Naive thymus-derived CD4-positive, alpha-beta T cell (primary cell): Measurements from ENCODE around the gene MBIP. TPM values are rescaled to one million over a fixed set of nuclear protein-coding genes. Genes with fewer than 3 reads are reported as not detected.

Source experiments
- ATAC-seq: fragments of 150-1000 bp; cut with Tn5 transposase; 2 replicates; pipeline ENCODE4 v1.10.0; 2021; ENCODE audit warnings: mild to moderate bottlenecking, moderate library complexity
- CTCF ChIA-PET: fragments of 350-600 bp; sonication (Branson Sonifier 250); formaldehyde crosslinking; loops from one replicate; lab custom pipeline; 2021; ENCODE audit warnings: antibody characterized with exemption; lab: Charles Lee
- POLR2A ChIA-PET: fragments of 350-600 bp; sonication (Branson Sonifier 250); formaldehyde crosslinking; loops from one replicate; lab custom pipeline; 2021; ENCODE audit warnings: antibody characterized with exemption, inconsistent platforms; lab: Charles Lee
- DNase-seq, 9 donors: peaks; one replicate each; pipeline versions ENCODE4 v3.0.0 to v3.0.0-alpha.2; 2020 to 2022; ENCODE audit warnings: mixed read lengths in 1 of 9
- H3K27ac ChIP-seq: one replicate; pipeline ENCODE4 v1.7.0; 2013; ENCODE audit warnings: mild to moderate bottlenecking, low read depth, low read length, moderate library complexity
- H3K27me3 ChIP-seq, 2 donors: one replicate each; pipeline ENCODE4 v1.7.0; 2013; ENCODE audit warnings: low read length in 2 of 2, mild to moderate bottlenecking in 2 of 2, moderate library complexity in 2 of 2; ENCODE audit not compliant: control insufficient read depth in 2 of 2, insufficient read depth in 2 of 2
- H3K36me3 ChIP-seq, 3 experiments: 1 replicate in 2 of 3; 2 replicates in 1 of 3; pipeline ENCODE4 v1.7.0; 2013; ENCODE audit warnings: low read length in 3 of 3, mild to moderate bottlenecking in 3 of 3, moderate library complexity in 1 of 3; ENCODE audit not compliant: insufficient read depth in 3 of 3, control insufficient read depth in 2 of 3
- H3K4me1 ChIP-seq, 2 donors: one replicate each; pipeline ENCODE4 v1.7.0; 2013; ENCODE audit warnings: low read length in 2 of 2, mild to moderate bottlenecking in 2 of 2, moderate library complexity in 1 of 2; ENCODE audit not compliant: control insufficient read depth in 2 of 2, insufficient read depth in 2 of 2
- H3K4me3 ChIP-seq: 2 replicates; pipeline ENCODE4 v1.7.0; 2013; ENCODE audit warnings: mild to moderate bottlenecking, low read length
- H3K9me3 ChIP-seq, 3 experiments: 1 replicate in 2 of 3; 2 replicates in 1 of 3; pipeline ENCODE4 v1.7.0; 2013; ENCODE audit warnings: low read length in 3 of 3; ENCODE audit not compliant: control insufficient read depth in 2 of 3
- H3K27ac Mint-ChIP-seq, 9 donors: one replicate each; pipeline ENCODE4 v1.8.0; 2020 to 2022; ENCODE audit warnings: mixed read lengths in 9 of 9, mild to moderate bottlenecking in 8 of 9, moderate library complexity in 5 of 9, inconsistent platforms in 2 of 9
- H3K27me3 Mint-ChIP-seq, 5 donors: one replicate each; pipeline ENCODE4 v1.8.0; 2021 to 2022; ENCODE audit warnings: mixed read lengths in 5 of 5, mild to moderate bottlenecking in 1 of 5
- H3K36me3 Mint-ChIP-seq, 5 donors: one replicate each; pipeline ENCODE4 v1.8.0; 2020 to 2022; ENCODE audit warnings: mixed read lengths in 5 of 5, mild to moderate bottlenecking in 3 of 5, inconsistent platforms in 1 of 5
- H3K4me1 Mint-ChIP-seq, 7 donors: one replicate each; pipeline ENCODE4 v1.8.0; 2020 to 2022; ENCODE audit warnings: mixed read lengths in 7 of 7, mild to moderate bottlenecking in 3 of 7, inconsistent platforms in 1 of 7
- H3K4me3 Mint-ChIP-seq, 10 donors: one replicate each; pipeline ENCODE4 v1.8.0; 2020 to 2022; ENCODE audit warnings: mild to moderate bottlenecking in 10 of 10, mixed read lengths in 10 of 10, moderate library complexity in 6 of 10, inconsistent platforms in 2 of 10
- H3K9me3 Mint-ChIP-seq, 11 donors: one replicate each; pipeline ENCODE4 v1.8.0; 2020 to 2022; ENCODE audit warnings: mixed read lengths in 11 of 11, mild to moderate bottlenecking in 4 of 11, inconsistent platforms in 1 of 11, moderate library complexity in 1 of 11
- intact Hi-C, 2 donors: fragments of 100-400 bp; cut with micrococcal nuclease; formaldehyde crosslinking; loops; one replicate each; pipeline ENCODE4 v1.15.1; 2023
- polyA plus RNA-seq, 2 donors: library from polyadenylated mRNA; unstranded; fragments of 300-500 nt; fragmentation: Illumina TruSeq; gene quantifications; one replicate each; pipeline ENCODE4 v1.2.3, GENCODE V29; 2021
- total RNA-seq, 6 experiments: library from RNA in 5 of 6; stranded (reverse) in 5 of 6; gene quantifications; 1 replicate in 5 of 6; 2 replicates in 1 of 6; pipeline ENCODE4 v1.2.3 and lab custom pipeline; 2021 to 2026

MBIP gene
- total and polyA plus RNA-seq, 7 experiments from 2014 or later = 22.5 to 42.7 (median 24.7) TPM

DNA sequence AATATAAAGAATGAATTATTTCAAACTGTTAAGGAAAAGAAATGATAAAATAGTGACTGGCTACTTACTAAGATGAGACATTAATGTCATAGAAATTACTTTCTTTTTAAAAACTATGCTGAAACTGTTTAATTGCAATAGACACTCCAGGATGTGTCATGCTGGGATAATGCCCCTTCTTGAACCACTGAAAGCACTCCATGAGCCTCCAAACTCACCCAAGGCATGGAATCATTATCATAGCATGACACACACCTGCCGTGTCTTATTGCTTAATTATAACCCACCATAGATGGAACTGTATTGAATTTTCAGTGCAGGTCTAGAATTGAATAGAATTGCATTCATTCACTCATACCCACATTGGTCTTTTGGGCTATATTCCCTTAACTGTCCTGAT, 4.3 kb downstream of the MBIP start:
- Histone ChIP-seq H3K27me3 (no peaks in the 10 kb centered on the region), H3K4me1 (peaks cover 3 to 9% of the 10 kb centered on the region in 2 donors), H3K27ac (no peak overlapping the region), H3K36me3 (peaks cover 0 to 14% (median 9%) of the 10 kb centered on the region in 3 experiments), H3K4me3 (no peak overlapping the region), H3K9me3 (no peaks in the 10 kb centered on the region)
- ATAC-seq = no peak
- intact Hi-C loops = loop anchor here in 1 of 2 donors (10.0 kb wide), 1 partner anchor 781 kb away; the partner anchor contains the start of gene INSM2
- Mint-ChIP-seq H3K27me3 (peaks cover 0 to 5% (median 0%) of the 10 kb centered on the region in 5 donors), H3K9me3 (peaks cover 0 to 4% (median 0%) of the 10 kb centered on the region in 11 donors), H3K36me3 (peaks cover 4 to 15% (median 8%) of the 10 kb centered on the region in 5 donors), H3K27ac (no peak overlapping the region), H3K4me1 (peaks cover 18 to 56% (median 52%) of the 10 kb centered on the region in 7 donors), H3K4me3 (no peak overlapping the region)
- DNase-seq = no peak
- ChIA-PET CTCF (no interaction called here), POLR2A (no interaction called here)

- ChIA-PET POLR2A (no interaction called here), CTCF (no interaction called here)
- H3K36me3 ChIP-seq = peaks cover 3 to 21% (median 13%) of the 10 kb centered on the region in 3 experiments
- H3K4me3 ChIP-seq = no peak overlapping the region
- Mint-ChIP-seq H3K9me3 (no peaks in the 10 kb centered on the region), H3K27ac (no peak overlapping the region), H3K36me3 (peaks cover 7 to 24% (median 16%) of the 10 kb centered on the region in 5 donors), H3K4me1 (peaks cover 14 to 50% (median 45%) of the 10 kb centered on the region in 7 donors), H3K4me3 (no peak overlapping the region), H3K27me3 (no peaks in the 10 kb centered on the region)
- ATAC-seq (no peak), DNase-seq (no peak)
- H3K9me3 ChIP-seq = no peaks in the 10 kb centered on the region
- intact Hi-C loops = loop anchor here in 1 of 2 donors (10.0 kb wide), 1 partner anchor 781 kb away; the partner anchor contains the start of gene INSM2
- peaks cover 0 to 9% of the 10 kb centered on the region in 2 donors for H3K4me1 ChIP-seq
- no peaks in the 10 kb centered on the region for H3K27me3 ChIP-seq
- H3K27ac ChIP-seq = no peak overlapping the region
These were observed 5.1 kb downstream of the MBIP start for GRCh38 chr14:36315159-36315853.

- H3K27me3 ChIP-seq = no peaks in the 10 kb centered on the region
- ChIA-PET POLR2A (no interaction called here), CTCF (no interaction called here)
- peaks cover 18 to 38% (median 28%) of the 10 kb centered on the region in 5 donors for H3K36me3 Mint-ChIP-seq
- H3K9me3 Mint-ChIP-seq = no peaks in the 10 kb centered on the region
- peaks cover 5 to 37% (median 35%) of the 10 kb centered on the region in 7 donors for H3K4me1 Mint-ChIP-seq
- peaks cover 5 to 30% (median 13%) of the 10 kb centered on the region in 3 experiments for H3K36me3 ChIP-seq
- no peak overlapping the region for H3K27ac ChIP-seq
- DNase-seq (no peak), ATAC-seq (no peak)
- no peak overlapping the region for H3K27ac Mint-ChIP-seq
- H3K9me3 ChIP-seq = no peaks in the 10 kb centered on the region
- intact Hi-C loops = loop anchor here in 1 of 2 donors (10.0 kb wide), 1 partner anchor 779 kb away; the partner anchor contains the start of gene INSM2
- no peak overlapping the region for H3K4me3 ChIP-seq
- H3K4me1 ChIP-seq = peaks cover 0 to 3% of the 10 kb centered on the region in 2 donors
- no peak overlapping the region for H3K4me3 Mint-ChIP-seq
- H3K27me3 Mint-ChIP-seq = no peaks in the 10 kb centered on the region
These were observed 6.5 kb downstream of the MBIP start for GRCh38 chr14:36313898-36314297.

DNA sequence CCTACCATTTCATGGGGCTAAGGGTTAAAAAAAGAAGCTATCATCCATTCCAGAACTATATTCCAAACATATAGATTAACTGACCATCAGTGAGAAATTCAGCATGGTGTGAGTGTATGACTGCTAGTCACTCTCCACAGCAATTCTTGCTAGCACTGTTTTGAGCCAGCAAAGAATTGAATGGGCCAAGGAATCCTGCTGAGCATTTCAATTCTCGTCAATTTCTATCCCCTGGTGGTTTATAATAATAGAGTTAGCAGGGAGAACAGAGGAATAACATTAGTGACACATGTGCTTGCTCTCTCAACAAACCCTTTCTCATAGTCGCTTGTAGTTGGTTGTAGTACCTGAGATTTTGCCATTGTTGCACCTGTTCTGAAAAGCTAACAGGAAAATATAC, 7.2 kb downstream of the MBIP start:
- no peaks in the 10 kb centered on the region for H3K27me3 ChIP-seq
- peaks cover 5 to 31% (median 28%) of the 10 kb centered on the region in 7 donors for H3K4me1 Mint-ChIP-seq
- CTCF ChIA-PET = no interaction called here
- POLR2A ChIA-PET = interaction anchor here (0.7 kb wide), 1 partner anchor 1782 kb away, joined by 3 read pairs; no protein-coding TSS in a partner anchor
- H3K4me3 Mint-ChIP-seq = no peak overlapping the region
- no peak overlapping the region for H3K27ac Mint-ChIP-seq
- no peak overlapping the region for H3K27ac ChIP-seq
- H3K9me3 Mint-ChIP-seq = no peaks in the 10 kb centered on the region
- peaks cover 19 to 45% (median 35%) of the 10 kb centered on the region in 5 donors for H3K36me3 Mint-ChIP-seq
- no peak for DNase-seq
- H3K4me3 ChIP-seq = no peak overlapping the region
- no peaks in the 10 kb centered on the region for H3K9me3 ChIP-seq
- no peaks in the 10 kb centered on the region for H3K27me3 Mint-ChIP-seq
- no peaks in the 10 kb centered on the region for H3K4me1 ChIP-seq
- peaks cover 5 to 34% (median 13%) of the 10 kb centered on the region in 3 experiments for H3K36me3 ChIP-seq
- intact Hi-C loops = loop anchor here in 1 of 2 donors (10.0 kb wide), 1 partner anchor 778 kb away; the partner anchor contains the start of gene INSM2
- no peak for ATAC-seq

GRCh38 chr14:36306836-36307235, 13.6 kb downstream of the MBIP start:
- H3K4me1 ChIP-seq = no peaks in the 10 kb centered on the region
- CTCF ChIA-PET = no interaction called here
- no peaks in the 10 kb centered on the region for H3K9me3 ChIP-seq
- Mint-ChIP-seq H3K4me3 (no peak overlapping the region), H3K9me3 (no peaks in the 10 kb centered on the region), H3K27ac (no peak overlapping the region), H3K36me3 (peaks cover 32 to 70% (median 48%) of the 10 kb centered on the region in 5 donors), H3K27me3 (no peaks in the 10 kb centered on the region), H3K4me1 (peaks cover 0 to 4% (median 0%) of the 10 kb centered on the region in 7 donors)
- POLR2A ChIA-PET = no interaction called here
- intact Hi-C loops = no loop called here
- no peak overlapping the region for H3K27ac ChIP-seq
- H3K4me3 ChIP-seq = no peak overlapping the region
- peaks cover 8 to 62% (median 9%) of the 10 kb centered on the region in 3 experiments for H3K36me3 ChIP-seq
- ATAC-seq = no peak
- DNase-seq = no peak
- no peaks in the 10 kb centered on the region for H3K27me3 ChIP-seq

- Histone ChIP-seq H3K4me1 (no peaks in the 10 kb centered on the region), H3K4me3 (no peak overlapping the region), H3K36me3 (peaks cover 0 to 61% (median 4%) of the 10 kb centered on the region in 3 experiments), H3K27me3 (no peaks in the 10 kb centered on the region), H3K9me3 (no peaks in the 10 kb centered on the region), H3K27ac (no peak overlapping the region)
- intact Hi-C loops = no loop called here
- peak overlapping the region in 1 of 9 donors; percentile 72 for H3K27ac Mint-ChIP-seq
- H3K4me3 Mint-ChIP-seq = no peak overlapping the region
- ChIA-PET CTCF (no interaction called here), POLR2A (no interaction called here)
- no peaks in the 10 kb centered on the region for H3K9me3 Mint-ChIP-seq
- ATAC-seq (no peak), DNase-seq (no peak)
- H3K27me3 Mint-ChIP-seq = no peaks in the 10 kb centered on the region
- peaks cover 23 to 53% (median 37%) of the 10 kb centered on the region in 5 donors for H3K36me3 Mint-ChIP-seq
- H3K4me1 Mint-ChIP-seq = peaks cover 0 to 4% (median 0%) of the 10 kb centered on the region in 7 donors
These were observed 15.5 kb downstream of the MBIP start for GRCh38 chr14:36304895-36305294.
